NCI-H128 (cell line): ENCODE measurements around the gene KCNMA1.

Source experiments
- DNase-seq: peaks from one replicate; lab custom pipeline; 2025; ENCODE audit not compliant: unreplicated experiment; lab: John Stamatoyannopoulos, UW

Gene KCNMA1

DNA sequence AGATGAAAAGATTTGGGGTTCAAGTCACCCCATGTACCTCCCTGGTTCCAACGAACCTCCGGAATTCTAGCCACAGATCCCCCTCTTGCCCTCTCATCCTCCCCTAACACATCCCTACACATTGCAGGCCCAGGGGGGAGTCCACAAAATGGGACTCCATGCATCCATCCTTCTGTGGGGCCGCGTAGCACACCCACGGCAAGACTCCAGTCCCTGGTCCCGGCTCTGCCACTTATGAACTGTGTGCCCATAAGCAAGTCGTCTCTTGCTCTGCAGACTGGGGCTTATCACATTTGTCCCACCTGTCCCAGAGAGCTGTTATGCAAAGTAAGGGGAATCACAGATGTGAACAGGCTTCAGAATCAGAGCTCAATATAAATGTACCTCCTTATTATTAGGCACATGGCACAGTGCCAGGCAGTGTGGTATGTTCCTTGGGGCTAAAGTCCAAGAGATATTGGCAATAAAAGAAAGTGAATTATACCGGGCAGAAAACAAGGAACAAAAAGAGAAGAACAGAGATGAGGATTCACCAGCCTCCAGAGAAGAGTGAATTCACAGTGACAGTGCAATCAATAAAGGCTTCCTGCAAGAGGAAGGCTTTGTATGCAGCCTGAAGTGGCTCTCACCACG, 73.9 kb downstream of the KCNMA1 start:
- DNase-seq: no peak

DNA sequence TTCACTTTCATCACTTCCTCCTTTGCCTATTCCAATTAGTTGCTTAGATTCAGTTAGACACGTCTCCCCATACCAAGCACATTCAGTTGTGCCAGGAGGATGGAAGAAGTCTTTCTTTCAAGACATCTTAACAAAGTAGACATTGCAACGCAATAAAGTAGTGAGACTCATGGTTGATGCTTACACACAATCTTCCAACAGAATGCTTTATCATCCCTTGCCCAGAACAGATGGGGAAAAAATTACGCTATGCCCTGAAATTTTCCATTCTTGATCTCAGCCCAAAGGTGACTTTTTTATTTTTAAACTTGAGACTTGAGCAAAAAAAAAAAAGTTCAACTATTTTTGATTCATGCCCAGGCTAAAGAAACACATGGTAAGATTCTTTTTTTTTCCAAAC, 74.9 kb downstream of the KCNMA1 start:
- DNase-seq: no peak

DNA sequence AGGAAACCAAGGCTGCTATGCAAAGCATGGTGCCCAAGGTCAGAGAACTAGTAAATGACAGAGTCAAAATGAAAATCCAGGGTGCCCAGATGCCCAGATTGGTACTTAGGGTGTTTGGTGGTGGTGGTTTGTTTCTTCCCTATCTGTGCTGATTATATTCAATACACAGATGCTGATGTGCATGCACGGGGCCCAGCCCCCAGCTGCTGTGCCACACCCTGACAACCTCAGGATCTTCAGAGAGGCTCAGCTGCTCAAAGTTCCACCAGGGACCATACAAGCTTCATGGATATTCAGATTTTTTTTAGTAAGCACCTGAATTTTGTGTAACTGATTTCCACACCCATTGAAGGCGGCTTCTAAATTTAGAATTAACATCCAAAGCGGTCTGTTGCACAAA, 75.6 kb downstream of the KCNMA1 start:
- no peak for DNase-seq

DNA sequence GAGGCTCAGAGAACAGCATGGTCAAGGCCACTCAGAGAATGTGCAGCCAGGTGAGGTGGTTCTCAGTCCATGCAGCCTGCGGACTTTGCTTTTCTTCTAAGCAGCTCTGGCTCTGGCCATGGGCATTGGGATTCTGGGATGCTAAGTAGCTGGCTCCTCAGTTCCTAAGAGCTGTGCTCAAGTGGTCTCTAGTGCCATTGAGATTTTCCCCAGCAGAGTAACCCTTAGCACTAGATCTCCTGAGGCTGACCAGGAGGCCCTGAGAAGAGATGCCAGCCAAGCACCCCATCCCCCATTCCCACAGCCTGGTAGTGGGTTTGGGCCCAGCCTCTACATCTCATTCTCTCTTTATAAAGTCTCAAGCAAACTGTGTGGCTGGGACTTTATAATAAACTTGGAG, 77.1 kb downstream of the KCNMA1 start:
- DNase-seq: no peak

DNA sequence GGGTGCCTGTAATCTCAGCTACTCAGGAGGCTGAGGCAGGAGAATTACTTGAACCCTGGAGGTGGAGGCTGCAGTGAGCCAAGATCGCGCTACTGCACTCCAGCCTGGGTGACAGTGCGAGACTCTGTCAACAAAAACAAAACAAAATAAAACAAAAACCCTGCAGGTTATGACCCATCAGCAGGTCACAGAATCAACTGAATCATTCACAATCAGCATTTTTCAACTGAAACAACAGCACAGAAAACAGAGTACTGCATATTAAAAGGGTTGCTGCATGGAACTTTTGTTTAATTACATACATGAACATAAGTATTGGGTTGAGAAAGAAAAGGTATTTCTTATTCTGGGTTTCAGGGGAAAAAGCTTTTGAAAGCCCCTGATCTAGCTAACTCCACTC, 77.6 kb downstream of the KCNMA1 start:
- DNase-seq: no peak

DNA sequence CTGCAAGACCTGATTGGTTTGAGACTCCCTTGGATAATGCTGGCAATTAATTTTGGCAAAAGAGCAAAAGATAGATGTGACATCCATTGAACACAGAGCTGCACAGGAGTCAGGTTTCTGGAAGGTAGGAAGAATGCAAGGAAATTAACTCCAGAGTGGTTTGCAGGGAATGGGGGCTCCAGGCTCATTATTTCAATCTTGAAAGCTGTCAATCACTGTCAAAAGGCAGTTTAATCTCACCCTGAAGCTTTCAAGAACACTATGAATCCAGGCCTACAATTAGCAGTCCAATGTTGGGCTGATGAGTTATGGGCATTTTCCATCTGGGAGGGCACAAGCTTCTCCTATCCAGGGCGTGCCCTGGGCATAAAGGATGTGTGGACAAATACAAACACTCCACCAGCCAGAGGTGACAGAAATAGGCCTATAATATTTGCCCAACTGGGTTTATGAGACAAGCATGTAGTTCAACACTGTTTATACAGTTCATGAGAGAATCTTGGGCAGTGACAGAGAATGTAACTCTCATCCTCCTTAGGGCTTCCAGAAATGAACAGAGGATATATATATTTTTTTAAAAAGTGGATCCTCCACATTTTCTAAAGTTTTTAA, 80.5 kb downstream of the KCNMA1 start:
- no peak for DNase-seq

DNA sequence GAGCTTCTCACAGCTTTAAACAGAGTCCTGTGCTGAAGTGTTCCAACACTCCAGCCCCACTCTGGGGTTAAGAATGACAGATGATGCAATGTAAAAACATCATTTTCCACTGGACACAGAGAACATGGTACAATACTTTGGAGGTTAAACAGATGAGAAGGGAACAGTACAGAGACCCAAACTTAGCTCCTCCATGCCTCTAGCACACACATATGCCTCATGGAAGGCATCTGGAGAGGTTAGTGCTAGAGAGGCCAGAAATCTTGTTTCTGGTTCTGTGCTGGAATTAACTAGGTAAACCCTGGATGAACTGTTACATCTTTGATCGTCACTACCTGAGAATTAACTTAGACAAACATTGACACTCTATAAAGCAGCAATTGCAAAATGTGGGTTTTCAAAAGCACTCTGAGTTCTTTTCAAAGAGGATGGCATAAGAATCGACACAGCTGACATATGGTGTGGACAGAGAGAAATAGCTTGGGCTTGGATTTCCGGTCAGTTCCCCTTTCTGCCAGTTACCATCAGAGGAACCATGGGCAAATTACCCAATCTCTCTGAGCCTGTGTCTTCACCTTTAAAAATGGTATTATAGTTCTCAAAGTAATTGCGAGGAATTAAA, 81.9 kb downstream of the KCNMA1 start:
- no peak for DNase-seq

DNA sequence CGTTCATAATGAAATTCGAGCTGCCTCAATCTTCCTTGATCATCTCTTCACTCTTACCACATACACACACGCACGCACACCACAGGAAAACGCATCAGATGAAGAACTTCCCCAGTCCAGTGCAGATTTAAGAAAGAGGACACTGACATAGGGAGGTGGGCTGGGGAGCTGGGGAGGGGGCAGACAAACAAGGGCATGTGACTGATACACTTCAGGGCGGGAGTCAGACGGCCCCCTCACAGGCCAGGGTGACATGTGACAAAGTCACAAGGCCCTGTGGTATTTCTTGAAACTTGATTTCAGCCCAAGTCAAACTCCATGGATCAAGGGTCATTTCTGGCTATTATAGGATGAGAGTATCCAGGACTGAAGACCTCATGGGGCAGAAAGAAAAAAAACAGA, 82.6 kb downstream of the KCNMA1 start:
- DNase-seq: no peak

DNA sequence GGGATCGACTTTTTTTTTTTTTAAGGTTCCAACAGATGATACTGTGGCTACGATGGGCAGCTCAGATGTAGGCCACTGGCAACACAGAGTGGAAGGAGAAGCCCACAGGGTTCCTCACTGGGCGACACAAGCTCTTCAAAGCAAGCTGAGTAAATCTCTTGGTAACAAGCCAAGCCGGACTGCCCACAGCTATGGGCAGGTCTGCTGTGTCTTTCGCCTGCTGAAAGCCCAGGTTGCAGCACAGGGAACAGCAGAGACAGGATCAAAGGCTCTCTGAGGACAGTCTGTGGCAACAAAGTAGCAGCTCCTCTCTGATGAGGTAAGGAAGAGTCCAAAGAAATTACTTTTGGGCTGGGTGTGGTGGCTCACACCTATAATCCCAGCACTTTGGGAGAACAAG, 83.6 kb downstream of the KCNMA1 start:
- no peak for DNase-seq

DNA sequence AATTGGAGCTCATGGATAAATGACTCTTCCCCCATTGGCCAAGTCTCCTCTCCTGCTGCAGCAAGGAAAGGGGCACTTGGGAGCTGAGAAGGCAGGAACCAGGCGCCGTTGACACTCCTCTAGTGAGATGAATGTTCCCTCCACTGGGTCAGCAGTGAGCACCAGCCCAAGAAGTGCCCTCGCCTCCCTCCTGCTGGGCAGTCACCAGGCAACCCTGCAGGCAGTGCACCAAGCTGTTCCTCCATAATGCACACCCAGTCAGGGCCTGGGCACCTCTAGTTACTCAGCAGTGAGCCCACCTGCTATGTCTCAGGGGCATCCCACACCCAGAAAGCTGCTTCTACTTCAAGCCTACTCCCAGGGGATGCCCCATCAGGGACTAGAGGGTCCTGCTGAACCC, 84.3 kb downstream of the KCNMA1 start:
- DNase-seq: no peak

DNA sequence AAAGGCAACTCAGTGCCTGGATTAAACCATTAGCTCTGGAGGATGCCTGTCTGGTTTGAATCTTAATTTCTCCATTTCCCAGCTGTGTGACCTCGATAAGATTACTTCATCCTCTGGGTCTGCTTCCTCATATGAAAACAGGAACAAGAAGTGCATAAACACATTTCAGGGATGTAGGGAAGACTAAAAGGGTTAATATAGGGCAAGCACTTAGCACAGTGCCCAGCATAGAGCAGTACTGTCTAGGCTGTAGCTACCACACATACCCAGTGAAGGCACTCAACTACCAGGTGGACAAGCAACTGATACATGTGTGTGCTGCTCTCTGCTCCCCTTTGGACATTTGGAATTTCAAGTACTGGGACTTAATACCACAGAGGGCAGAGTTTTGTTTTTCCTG, 85.4 kb downstream of the KCNMA1 start:
- no peak for DNase-seq

DNA sequence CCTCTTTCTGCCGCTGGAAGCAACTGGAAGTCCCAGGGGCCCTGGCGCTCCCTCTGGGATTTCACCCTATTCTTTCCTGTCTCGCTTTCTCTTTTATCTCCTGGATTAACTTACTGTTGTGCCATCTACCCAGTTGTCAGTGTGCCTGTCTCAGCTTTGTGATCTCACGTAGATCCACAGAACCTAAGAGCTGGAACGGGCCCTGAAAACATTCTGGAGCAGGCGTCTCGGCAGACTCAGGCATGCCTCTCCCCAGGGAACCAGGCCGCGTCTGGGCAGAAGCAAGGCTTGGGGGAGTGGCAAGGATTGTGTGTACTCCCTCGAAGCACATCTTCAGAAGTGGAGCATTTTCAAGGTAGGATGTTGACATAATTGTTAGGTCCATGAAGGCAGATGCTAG, 87.2 kb downstream of the KCNMA1 start:
- DNase-seq: no peak

DNA sequence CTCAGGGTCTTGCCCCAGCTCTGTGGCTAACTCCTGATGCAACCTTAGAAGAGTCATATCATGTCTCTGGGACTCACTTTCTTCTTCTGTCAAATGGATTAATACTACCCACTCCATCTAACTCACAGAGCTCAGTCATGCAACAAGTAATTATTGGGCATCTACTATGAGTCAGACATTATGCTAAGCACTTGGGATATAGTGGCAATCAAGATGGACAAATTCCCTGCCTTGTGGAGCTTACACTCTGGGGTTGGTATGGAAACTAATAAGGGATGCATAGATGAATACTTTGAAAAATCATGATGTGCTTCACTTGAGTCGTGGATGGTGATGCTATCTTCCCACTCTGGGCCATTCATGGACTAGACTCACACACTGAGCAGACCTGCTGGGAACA, 88.9 kb downstream of the KCNMA1 start:
- no peak for DNase-seq

DNA sequence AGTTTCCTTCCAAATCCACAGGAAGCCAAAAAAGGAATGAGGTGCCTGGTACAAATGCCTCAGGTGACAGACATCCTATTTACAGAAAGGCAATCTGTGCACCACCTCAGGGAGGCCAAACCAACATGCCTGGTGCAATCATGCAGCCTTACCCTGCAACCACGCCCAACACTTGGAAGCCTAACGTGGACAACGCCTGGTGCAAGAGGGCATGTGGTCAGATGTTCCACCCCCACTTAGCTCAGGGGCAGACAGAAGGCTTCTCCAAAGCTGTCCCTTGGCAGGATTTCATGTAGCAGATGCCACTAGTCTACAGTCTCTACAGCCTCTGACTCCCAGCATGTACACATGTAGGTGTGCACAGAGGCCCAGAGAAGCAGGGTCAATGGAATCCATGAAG, 89.5 kb downstream of the KCNMA1 start:
- DNase-seq: no peak

DNA sequence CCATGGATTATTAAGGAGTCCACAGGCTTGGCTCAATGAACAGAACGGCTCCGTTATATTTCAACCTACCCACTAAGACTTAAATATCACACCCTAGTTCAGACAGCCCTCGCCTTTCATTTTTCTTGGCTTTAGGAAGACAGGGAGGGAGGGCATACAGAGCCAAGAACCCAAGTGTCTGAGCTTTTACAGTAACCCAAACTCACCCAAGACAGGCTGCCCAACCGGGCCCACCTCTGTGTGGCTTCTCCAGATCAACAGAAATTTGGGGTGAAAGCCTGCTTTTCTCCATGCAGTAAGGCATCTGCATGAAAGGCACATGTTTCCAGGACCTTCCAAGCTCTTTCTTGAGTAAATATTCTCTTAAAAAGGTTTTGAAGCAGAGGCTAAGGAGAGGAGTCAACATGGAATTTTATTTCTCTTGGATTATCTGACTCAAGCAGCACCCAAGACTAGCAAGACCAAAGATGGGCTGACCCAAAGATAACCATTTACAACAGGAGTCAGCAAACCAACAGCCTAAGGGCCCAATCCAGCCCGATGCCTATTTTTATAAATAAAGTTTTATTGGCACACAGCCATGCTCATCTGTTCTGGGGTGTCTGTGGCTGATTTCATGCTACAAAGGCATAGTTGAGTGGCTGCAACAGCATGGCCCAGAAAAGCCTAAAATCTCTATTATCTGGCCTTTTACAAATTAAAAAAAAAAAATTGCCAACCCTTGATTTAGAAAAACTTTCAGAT, 90.1 kb downstream of the KCNMA1 start:
- no peak for DNase-seq

DNA sequence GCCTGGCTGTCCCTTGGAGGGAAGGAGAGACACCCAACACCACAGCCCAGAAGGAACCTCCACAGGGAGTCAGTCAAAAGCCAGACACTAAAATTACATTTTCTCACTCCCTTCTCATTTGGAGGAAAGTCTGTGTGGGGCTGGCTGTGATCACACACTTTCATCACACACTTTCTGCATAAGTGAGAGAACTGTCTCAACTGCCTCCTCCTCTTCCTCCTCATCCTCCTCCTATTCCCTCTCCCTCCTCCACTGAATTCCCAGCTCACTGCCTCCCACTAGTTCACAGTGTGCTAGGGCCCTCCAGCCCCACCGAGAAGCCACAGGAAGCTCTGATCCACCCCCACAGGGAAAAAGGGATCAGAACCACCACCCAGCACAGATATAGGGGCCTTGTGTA, 91.6 kb downstream of the KCNMA1 start:
- no peak for DNase-seq

DNA sequence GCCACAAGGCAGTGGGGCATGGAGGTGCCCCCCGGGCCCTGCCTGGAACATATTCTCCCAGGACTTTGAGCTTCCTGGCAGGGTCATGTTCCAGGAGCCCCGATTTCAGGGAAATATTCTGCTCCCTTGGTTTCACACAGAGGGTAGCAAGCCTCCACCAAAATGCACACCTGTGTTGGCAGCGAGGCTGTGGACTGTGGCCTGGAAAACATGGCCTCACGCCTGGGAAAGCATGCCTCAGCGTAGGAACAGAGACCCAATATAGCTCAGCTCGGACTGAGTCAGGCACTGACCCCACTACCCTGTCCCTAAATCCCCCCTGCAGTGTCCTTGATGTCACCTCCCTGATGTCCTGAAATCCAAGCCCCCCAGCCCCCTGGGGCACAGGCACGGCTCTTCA, 92.0 kb downstream of the KCNMA1 start:
- DNase-seq: no peak

DNA sequence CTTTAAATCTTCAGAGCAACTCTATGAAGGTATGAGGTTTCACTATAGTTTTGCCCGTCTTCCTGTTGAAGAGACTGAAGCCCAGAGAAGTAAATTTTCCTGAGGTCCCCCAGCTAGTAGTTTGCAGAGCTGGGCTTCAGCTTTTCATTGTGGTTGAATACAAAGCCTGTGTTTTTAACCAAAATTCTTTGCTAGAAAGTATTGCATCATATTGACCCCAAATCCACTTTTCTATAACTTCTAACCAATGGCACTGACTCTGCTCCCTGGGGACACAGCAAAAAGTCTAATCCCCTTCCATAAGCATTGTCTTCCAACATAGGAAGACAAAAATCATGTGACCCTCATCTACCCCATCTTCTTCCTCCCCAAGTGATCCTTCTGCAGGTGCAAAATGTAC, 93.0 kb downstream of the KCNMA1 start:
- DNase-seq: no peak

DNA sequence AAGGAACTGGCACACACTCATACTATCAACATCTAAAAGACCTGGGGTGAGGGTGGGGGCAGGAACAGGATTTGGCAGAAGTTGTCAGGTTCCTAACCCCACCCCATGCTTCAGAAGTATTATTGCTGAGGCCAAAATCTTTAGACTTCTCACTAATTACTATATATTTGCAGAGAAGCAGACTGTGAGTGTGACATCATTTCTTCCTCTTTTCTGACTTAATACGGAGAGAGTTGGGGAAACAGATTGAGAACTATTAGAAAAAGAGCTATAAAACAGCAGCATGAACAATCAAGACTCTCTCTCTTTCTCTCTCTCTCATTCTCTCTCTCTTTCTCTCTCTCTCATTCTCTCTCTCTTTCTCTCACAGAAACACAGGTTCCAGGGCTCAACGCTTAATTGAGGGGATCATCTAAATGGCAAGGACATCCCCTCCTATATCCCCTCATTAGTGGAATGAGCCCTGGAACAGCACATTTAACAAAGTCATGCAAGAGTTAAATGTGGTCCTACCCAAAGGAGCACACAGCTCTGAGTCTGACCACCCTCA, 94.8 kb downstream of the KCNMA1 start:
- no peak for DNase-seq

DNA sequence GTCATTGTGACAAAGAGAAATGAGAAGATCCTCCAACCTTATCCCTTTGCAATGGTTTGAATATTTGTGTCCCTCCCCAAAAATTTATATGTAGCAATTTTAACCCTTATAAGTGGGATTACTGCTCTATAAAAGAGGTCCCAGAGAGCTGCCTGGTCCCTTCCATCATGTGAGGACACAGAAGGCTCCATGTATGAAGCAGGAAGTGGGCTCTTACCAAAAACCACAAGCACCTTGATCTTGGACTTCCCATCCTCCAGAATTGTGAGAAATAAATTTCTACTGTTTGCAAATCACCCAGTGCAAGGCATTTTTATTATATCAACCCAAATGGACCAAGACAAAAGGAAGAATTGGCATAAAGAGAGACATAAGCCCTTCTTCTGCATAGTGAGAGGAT, 95.7 kb downstream of the KCNMA1 start:
- DNase-seq: no peak

DNA sequence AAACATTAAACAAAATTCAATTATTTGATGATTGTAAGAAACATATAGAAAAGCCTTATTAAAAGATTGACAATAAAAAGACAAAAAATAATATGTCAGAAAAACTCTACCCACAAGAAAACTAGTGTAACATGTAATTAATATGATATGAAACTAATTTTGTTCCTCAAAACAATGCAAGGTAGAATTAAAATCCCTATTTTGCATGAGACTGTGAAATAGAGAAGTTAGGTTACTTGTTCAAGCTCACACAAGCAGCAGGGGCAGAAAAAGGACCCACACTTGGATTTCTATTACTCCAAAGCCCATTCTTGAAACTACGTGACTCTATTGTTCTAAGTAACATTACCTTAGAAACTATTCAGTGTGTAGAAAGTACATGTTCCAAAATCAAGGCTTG, 96.4 kb downstream of the KCNMA1 start:
- no peak for DNase-seq
